D721Med (cell line): ENCODE results near the gene LRRC61.

Source experiments
- DNase-seq: peaks from one replicate; pipeline ENCODE4 v3.0.0; 2011; ENCODE audit warnings: low spot score; ENCODE audit not compliant: insufficient read length
- FAIRE-seq: peaks from 2 replicates; lab custom pipeline; 2011; peaks lifted over from hg19 to GRCh38; lab: Jason Lieb, UNC
- TF ChIP-seq, protein P1 (sequence below): IDR thresholded peaks from 2 replicates; pipeline ENCODE4 v1.5.1; 2012; ENCODE audit warnings: mild to moderate bottlenecking, control low read depth; ENCODE audit not compliant: insufficient read depth; ENCODE audit errors: missing control alignments

LRRC61 gene

DNA sequence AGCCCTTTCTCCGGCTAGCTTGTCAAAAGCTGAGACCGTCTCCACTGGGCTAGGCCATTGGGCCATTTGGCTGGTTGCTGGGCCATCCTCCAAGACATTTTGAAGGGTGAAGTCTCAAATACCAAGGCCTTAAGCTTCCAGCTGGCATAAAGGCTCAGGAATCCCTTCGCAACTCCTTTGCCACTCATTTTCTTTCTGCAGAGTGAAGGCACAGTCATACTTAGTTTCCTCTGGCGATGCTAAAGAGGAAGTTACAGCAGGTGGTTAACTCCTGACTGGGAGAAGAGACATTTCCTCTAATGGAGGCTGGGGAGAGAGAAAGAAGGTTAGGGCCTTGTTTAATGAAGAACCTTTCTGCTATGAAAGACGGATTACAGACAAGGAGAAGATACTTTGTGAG is 40.7 kb downstream of the LRRC61 start:
- TF ChIP-seq, protein P1, sequence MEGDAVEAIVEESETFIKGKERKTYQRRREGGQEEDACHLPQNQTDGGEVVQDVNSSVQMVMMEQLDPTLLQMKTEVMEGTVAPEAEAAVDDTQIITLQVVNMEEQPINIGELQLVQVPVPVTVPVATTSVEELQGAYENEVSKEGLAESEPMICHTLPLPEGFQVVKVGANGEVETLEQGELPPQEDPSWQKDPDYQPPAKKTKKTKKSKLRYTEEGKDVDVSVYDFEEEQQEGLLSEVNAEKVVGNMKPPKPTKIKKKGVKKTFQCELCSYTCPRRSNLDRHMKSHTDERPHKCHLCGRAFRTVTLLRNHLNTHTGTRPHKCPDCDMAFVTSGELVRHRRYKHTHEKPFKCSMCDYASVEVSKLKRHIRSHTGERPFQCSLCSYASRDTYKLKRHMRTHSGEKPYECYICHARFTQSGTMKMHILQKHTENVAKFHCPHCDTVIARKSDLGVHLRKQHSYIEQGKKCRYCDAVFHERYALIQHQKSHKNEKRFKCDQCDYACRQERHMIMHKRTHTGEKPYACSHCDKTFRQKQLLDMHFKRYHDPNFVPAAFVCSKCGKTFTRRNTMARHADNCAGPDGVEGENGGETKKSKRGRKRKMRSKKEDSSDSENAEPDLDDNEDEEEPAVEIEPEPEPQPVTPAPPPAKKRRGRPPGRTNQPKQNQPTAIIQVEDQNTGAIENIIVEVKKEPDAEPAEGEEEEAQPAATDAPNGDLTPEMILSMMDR = no peak
- no peak for FAIRE-seq
- no peak for DNase-seq

DNA sequence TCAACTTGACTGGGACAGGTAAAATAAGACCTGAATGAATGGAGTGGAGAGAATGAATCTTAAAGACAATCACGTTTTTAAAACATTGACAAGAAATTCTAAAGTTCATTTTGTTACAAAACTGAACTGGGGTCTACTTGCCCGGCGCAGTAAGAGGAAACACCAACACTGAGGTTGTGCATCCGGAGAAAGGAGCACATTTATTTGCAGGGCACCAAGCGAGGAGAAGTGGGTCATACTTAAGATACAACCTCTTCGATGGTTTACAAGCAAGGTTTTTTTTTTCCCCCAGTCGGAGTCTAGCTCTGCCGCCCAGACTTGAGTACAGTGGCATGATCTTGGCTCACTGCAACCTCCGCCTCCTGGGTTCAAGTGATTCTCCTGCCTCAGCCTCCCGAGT is 42.0 kb downstream of the LRRC61 start:
- TF ChIP-seq, protein P1 = no peak
- DNase-seq = no peak
- no peak for FAIRE-seq

DNA sequence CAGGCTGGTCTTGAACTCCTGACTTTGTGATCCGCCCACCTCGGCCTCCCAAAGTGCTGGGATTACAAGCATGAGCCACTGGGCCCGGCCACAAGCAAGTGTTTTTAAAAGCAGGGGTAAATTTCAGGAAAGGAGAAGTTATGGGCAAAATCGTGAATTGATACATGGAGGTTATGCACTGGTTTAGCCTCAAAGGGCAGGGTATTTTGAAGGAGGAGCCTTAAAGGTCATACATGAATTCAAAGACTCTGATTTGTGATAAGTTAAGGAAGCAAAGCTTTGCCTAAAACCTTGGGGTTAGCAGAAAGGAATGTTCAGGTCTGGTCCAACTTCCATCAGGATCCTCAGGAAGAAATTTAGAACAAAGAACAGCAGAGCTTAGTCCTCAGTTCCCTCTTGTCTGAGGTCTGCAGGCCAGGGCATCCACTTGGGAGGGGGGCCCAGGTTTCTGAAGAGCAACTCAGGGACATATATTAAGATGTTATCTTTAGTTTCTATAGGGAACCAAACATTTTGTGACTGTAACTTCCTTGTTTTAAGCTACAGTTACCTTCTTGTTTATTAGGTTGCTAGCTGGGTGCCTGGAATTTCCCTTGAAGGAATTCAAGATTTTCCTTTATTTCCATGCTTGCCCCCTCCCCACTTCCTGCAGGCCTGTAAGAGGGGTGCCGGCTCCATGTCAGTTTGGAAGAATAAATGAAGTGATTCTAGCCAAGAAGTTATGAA is 42.7 kb downstream of the LRRC61 start:
- TF ChIP-seq, protein P1 = no peak
- no peak for FAIRE-seq
- no peak for DNase-seq

DNA sequence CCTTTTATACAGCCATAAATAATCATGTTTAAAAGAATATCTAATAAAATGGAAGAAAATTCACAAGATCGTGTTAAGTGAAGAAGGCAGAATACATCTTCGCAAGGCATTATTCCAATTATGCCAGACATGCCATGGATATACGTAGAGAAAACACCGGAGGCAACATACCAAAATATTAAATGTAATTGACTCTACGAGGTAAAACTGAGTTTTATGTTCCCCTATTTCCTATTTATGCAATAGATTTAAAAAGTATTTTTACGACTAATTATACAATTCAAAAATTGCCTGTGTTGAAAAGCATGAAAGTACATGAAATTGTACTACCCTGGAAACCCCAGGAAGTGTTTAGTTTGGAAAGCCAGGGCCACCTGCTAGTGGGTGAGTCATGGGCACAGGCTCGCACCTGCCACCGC is 44.5 kb downstream of the LRRC61 start:
- DNase-seq = no peak
- TF ChIP-seq, protein P1 = no peak
- FAIRE-seq = no peak

DNA sequence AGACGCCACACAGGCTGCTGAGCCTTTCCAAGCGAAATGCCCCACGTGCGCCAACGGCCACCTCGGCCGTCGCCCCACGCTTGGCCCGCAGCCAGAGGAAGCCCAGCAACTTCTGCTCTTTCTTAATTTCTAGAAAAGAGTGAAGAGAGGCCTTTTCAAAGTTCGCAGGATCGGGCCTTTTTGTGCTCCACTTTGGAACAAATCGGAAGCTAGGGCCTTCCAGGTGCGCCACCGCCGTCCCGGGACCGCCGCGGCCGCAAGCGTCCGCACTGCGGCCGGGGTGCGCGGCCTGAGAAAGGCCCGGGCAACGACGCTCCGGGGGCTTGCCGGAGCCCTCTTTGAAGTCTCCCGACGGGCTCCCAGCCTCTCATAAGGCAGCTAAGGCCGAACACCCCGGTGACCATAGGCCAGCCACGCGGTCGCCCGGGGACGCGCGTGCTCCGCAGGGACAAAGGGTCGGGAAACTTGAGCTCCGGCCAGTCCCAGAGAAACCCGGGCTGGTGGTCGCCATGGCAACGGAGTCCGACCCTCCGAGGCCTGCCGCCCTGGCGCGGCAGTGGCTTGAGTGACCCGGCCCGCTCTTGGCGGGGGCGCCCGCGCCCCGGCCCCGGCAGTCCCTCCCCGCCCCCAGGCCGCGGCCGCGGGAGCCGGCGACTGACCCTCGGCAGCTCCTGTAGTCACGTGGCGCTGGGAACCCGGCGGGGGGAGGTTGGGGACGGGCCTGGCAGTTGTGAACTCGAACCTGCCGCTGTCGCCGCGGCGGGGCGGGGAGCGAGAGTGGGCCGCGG is 45.1 kb downstream of the LRRC61 start, which contains the start of gene REPIN1:
Gene REPIN1 (plus strand): TSS at position 727 of the 788 bp plus-strand sequence. CDS start 890 bp downstream, outside the sequence.
- DNase-seq (peak; percentile 66), FAIRE-seq (no peak)
- TF ChIP-seq, protein P1 = no peak

DNA sequence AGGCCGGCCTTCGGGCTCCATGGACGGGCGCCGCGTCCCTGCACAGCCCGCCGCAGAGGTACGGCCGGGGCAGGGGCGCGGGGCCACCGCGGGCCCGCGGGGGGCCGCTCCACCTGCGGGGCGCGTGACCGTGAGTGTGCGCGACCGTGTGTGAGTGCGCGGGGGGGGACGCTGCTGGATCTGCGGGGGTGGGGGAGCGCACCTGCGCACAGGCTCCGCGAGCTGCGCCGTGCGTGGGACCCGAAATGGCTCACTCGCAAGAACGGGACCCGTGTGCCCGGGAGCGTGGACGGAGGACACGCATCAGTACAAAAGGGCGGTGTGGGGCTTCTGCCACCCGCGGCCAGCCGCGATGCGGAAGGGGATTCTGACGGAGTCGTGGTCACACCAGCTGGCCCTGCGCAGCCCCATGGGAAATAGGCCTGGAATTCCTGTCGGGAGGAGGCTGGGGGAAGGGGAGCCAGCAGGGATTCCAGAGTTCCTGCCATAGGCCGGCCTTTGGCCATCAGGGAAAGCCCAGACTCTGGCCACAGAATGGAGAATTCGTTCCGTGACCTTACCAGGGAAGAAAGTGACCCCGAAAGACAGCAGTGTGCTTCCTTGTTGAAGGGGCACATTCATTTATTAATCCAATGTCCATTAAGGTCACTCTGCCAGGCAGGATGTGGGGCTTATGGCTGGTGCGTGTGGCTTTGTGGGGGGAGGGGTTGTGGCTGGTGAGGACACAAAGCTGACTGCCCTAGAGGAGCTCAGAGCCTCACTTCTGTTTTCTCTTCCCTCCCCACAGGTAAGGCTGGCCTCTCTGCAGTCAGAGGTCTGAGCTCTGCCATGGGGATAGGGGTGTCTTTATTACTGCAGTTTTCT is 46.0 kb downstream of the LRRC61 start:
- TF ChIP-seq, protein P1 = no peak
- FAIRE-seq = no peak
- DNase-seq = no peak
